A673 (cell line): ENCODE data around the gene MBIP.

Source experiments
- EZH2 ChIP-seq: fragments of 200-600 bp; sonication (generic); IDR thresholded peaks from 2 replicates; pipeline ENCODE4 v1.6.1; 2017; ENCODE audit warnings: borderline replicate concordance, low read depth, mild to moderate bottlenecking, mixed read lengths, antibody characterized with exemption, low read length; ENCODE audit not compliant: poor library complexity, severe bottlenecking
- TF ChIP-seq, protein P1 (sequence below): fragments of 300-800, 200-600 bp; sonication (generic); conservative IDR thresholded peaks from 2 replicates; pipeline ENCODE4 v1.5.1; 2017; ENCODE audit warnings: low read depth, mild to moderate bottlenecking, antibody characterized with exemption, low read length, moderate library complexity, mixed read lengths

DNA sequence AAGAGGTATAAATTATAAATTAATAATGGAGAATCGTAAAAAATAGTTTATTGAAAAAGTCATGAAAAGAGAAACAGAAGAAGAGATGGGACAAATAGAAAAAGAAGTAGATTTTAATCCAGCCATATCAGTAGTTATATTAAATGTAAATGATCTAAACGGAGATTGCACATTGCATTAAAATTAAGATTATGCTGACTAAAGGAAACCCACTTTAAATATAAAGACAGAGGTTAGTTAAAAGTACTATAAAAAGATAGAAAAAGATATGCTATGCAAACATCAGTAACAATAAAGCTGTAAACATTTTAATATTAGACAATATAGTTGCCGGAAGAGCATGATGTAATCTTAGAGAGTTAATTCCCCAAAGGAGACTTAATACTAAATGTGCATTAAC is 5.4 kb upstream of the MBIP start:
- TF ChIP-seq, protein P1, sequence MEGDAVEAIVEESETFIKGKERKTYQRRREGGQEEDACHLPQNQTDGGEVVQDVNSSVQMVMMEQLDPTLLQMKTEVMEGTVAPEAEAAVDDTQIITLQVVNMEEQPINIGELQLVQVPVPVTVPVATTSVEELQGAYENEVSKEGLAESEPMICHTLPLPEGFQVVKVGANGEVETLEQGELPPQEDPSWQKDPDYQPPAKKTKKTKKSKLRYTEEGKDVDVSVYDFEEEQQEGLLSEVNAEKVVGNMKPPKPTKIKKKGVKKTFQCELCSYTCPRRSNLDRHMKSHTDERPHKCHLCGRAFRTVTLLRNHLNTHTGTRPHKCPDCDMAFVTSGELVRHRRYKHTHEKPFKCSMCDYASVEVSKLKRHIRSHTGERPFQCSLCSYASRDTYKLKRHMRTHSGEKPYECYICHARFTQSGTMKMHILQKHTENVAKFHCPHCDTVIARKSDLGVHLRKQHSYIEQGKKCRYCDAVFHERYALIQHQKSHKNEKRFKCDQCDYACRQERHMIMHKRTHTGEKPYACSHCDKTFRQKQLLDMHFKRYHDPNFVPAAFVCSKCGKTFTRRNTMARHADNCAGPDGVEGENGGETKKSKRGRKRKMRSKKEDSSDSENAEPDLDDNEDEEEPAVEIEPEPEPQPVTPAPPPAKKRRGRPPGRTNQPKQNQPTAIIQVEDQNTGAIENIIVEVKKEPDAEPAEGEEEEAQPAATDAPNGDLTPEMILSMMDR, result no peak
- TF ChIP-seq EZH2, result no peak
